BE2C (cell line): ENCODE data around the gene IGFN1.

Experiments
- DNase-seq: peaks from one replicate; pipeline ENCODE4 v3.0.0-alpha.2; 2020
- H3K27me3 ChIP-seq: fragments of 250-450 bp; sonication (Bioruptor Pico); 2 replicates; pipeline ENCODE4 v1.5.1; 2020; ENCODE audit warnings: mild to moderate bottlenecking
- H3K36me3 ChIP-seq: fragments of 250-450 bp; sonication (Bioruptor Pico); 2 replicates; pipeline ENCODE4 v1.5.1; 2020; ENCODE audit warnings: mild to moderate bottlenecking
- H3K4me1 ChIP-seq: fragments of 250-450 bp; sonication (Bioruptor Pico); 2 replicates; pipeline ENCODE4 v1.5.1; 2020
- H3K4me3 ChIP-seq: 2 replicates; pipeline ENCODE4 v1.5.1; 2011; ENCODE audit warnings: low read depth, low read length
- H3K9me3 ChIP-seq: fragments of 250-450 bp; sonication (Bioruptor Pico); 2 replicates; pipeline ENCODE4 v1.5.1; 2020
- CTCF ChIP-seq: IDR thresholded peaks from 2 replicates; pipeline ENCODE4 v1.5.1; 2012; ENCODE audit warnings: mild to moderate bottlenecking, low read depth, low read length

Gene IGFN1

GRCh38 chr1:201274616-201275252 lies 84.1 kb downstream of the IGFN1 start:
- Histone ChIP-seq H3K27me3 (no peaks in the 10 kb centered on the region), H3K9me3 (no peaks in the 10 kb centered on the region), H3K36me3 (no peaks in the 10 kb centered on the region), H3K4me3 (no peak overlapping the region), H3K4me1 (no peaks in the 10 kb centered on the region; the same call in none of the 2 replicates)
- no peak for TF ChIP-seq CTCF
- DNase-seq, result no peak

DNA sequence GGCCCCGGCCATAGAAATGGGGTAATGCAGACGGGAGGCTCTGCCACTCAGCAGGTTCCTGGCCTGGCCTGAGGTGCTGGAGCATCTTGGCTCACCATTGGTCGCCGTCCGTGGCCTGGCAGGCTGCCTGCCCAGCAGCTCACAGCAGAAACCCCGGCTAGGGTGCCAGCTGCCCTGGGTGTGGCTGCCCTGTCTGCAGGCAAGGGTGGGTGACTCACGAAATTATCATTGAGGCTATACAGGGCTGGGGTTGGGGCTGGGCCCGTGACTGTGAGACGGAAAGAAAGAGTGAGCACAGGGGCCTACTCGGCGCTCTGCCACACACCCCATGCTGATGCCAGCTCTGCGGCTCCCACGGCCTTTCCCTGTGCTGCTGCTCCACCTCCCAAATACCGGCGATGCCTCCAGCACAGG lies 84.6 kb downstream of the IGFN1 start:
- H3K4me1 ChIP-seq, result no peaks in the 10 kb centered on the region
- peak; percentile 67 for DNase-seq

GRCh38 chr1:201276891-201277290 lies 86.3 kb downstream of the IGFN1 start:
- no peaks in the 10 kb centered on the region for H3K27me3 ChIP-seq
- no peak for TF ChIP-seq CTCF
- H3K4me1 ChIP-seq, result peaks cover 5% of the 10 kb centered on the region; the same call in 1 of the 2 replicates
- H3K4me3 ChIP-seq, result no peak overlapping the region
- H3K36me3 ChIP-seq, result no peaks in the 10 kb centered on the region
- no peaks in the 10 kb centered on the region for H3K9me3 ChIP-seq
- DNase-seq, result no peak

More for the DNA sequence above, 84.6 kb downstream of the IGFN1 start:
- Histone ChIP-seq H3K27me3 (no peaks in the 10 kb centered on the region), H3K36me3 (no peaks in the 10 kb centered on the region), H3K4me3 (no peak overlapping the region), H3K9me3 (no peaks in the 10 kb centered on the region)
- no peak for TF ChIP-seq CTCF

GRCh38 chr1:201277441-201277840 lies 86.8 kb downstream of the IGFN1 start:
- no peaks in the 10 kb centered on the region for H3K9me3 ChIP-seq
- H3K27me3 ChIP-seq, result no peaks in the 10 kb centered on the region
- H3K4me1 ChIP-seq, result peaks cover 8% of the 10 kb centered on the region; the same call in 1 of the 2 replicates
- no peak overlapping the region for H3K4me3 ChIP-seq
- DNase-seq, result no peak
- TF ChIP-seq CTCF, result no peak
- no peaks in the 10 kb centered on the region for H3K36me3 ChIP-seq
